CD4-positive, alpha-beta T cell treated with Interleukin-4 for 1 hour (primary cell): Measurements from ENCODE around the gene TRABD2B.

Experiments used
- DNase-seq, 2 donors: peaks; one replicate each; pipeline ENCODE4 v3.0.0-alpha.2; 2020 to 2022

Gene TRABD2B

DNA sequence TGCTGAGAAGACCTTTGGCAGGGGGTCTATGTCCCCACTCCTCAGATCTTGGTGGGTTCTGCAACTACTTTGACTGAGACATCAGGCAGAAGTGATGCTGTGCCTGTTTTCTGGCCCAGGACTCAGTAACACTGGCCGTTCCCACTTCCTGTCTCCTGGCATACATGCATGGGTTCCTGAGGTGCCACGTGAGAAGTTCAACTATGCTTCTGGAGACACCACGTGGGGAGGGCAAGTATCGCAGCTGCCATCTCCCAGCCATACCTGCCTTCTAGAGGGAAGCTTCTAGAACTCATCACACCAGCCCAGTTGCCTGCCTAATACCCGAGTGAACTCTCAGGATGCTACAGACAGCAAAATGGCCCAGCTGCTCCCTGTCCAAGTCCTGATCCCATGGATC lies 65.8 kb downstream of the TRABD2B start:
- DNase-seq = no peak

DNA sequence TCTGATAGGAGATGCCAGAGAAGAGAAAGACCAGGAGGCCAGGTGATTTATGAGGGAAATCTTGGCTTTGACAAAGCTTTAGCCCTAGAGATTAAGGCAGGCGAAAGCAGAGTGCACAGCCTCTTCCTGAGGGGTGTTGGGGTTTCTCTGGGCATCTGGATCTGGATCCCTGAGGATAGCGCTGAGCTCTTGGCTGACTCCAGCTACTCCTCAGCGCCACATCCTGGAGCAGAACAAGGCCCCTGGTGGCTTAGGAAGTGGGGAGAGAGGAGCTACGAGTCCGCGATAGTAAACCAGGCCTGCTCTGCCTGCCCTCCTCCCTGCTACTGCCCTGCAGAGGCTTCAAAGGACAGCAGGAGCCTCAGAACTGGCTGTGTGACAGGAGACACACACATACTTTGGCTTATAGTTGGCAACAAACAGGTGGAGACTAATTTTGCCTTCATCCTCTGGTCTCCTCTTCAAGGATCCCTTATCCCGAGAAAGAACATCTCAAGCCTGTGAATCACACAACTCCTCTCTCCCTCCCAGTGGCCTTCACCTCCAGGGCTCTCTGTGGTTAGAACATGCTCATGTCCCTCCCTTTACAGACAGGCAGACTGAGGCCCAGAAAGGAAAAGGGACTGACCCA lies 66.9 kb downstream of the TRABD2B start:
- no peak for DNase-seq

DNA sequence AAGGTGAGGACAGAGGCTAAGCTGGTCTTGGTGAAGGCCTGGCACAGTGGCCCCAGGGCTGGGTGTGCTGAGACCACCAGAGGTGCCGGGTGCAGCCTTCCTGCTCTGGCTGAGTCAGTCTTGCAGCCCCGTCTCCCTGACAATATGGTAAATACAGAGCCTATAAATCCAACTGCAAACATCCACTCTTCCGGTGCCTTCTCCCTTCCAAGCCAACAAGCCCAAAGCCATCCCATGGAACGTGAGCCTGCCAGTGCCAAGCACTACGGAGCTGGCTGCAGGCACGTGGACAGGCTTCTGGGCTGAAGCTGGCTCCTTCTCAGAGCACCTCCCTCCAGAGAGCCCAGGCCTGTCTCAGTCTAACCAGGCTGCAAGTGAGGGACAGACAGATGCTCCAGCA lies 70.0 kb downstream of the TRABD2B start:
- no peak for DNase-seq

DNA sequence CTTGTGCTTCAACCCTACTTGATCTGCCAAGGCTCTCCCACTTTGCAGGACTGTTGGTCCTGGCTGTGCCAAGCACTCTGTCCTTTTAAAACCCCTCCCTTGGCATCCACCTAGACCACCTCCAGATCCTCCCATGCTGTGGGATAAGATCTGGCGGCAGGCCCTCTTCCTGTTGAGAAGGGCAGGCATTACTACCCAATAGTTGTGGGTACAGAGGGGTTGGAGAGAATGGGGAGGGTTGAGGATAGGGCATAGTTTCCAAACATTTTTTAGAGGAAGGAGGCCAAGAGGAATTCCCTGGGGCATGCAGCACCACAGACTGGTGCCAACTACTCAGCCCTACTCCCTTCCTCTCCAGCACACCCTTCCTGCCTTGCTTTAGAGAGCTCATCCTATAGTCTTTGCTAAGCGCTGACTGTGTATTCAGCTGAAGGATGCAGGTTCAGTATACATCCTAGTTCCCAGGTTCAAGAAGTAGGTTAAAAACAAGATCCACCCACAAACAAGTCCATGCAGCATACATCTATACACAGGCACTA lies 70.7 kb downstream of the TRABD2B start:
- no peak for DNase-seq

DNA sequence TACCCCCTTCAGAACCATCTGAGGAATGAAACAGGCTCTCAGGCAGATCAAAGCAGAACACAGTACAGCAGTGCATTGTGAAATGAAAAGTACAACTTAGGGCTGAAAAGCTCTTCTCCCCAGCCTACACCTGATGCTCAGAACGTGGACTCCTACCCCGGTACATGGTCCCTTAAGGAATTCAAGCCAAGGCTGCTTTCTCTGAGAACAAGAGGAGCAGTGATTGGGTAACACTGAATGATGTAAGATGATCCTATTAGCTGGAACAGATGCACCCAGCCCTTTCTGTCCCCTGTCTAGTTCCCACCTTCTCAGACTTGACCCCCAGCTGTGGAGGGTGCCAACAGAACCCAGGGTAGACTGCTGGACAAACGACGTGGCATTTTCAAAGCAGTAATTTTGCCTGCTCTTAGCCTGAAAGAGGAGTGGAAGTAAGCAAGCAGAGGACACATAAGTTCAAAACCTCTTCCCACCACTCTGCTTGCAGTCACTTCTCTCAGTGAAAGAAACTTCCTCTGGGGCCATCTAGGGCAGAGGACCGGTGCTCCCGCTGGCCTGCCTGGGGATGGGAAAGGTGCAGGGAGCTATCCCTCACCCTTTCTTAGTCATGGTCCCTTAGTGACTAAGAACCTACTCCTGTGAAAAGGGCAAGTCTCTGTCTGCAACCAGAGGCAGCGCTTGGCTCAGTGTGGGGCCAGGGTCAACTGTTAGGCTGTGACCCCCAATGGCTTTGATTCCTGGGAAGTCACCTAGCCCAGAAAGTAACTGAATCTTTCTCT lies 72.7 kb downstream of the TRABD2B start:
- DNase-seq = no peak

DNA sequence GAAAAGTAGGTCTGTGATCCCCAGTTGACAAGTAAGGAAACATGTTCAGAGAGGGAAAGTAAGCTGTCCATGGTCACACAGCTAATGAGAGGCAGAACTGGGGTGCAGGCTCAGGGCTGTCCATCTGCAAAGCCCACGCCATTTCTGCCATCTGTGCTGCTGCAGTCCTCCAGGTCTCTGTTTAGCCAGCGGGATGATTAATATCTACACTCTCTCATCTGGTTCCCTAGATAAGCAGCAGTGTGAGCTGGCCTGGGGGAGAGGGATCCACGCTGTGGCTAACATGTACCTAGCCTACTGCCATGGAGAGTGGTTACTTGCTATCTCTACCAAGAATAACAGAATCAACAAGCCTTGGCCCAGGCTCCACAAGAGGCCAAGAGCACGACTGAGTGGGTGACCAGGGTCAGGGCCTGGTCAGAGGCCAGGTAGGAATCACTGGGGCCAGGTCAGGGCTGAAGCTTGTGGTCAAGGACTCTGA lies 75.2 kb downstream of the TRABD2B start:
- DNase-seq = no peak

DNA sequence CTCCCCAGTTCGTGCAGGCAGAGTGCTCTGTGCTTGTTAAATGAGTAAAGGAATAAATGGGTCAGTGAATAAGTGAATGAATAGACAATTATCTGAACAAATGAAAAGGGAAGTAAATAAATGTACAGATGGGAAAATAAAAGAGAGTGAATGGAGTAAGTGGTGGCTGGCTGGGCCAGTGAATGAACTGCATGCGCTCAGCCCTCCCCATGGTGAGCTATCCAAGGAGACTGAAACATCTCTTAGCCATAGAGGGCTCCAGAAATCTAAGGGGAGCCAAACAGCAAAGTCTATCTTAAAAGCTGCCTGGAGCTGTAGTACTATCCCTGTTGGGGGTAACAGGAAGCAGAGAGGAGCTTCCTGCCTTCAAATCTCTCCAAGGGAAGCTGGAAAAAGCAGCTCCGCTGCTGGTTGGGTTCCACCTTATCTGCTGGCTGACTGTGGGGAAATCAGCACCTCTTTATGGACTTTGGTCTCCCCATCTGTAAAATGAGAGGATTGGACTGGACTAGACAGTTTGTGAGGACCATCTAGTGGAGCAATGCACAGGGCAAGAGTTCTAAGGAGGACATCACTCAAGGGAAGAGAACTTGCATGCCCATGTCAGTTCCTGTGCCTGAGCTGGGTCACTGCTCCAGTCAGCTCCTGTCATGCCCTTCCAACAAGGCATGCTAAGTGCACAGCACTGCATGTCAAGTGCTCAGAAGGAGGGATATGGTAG lies 77.9 kb downstream of the TRABD2B start:
- DNase-seq = no peak

DNA sequence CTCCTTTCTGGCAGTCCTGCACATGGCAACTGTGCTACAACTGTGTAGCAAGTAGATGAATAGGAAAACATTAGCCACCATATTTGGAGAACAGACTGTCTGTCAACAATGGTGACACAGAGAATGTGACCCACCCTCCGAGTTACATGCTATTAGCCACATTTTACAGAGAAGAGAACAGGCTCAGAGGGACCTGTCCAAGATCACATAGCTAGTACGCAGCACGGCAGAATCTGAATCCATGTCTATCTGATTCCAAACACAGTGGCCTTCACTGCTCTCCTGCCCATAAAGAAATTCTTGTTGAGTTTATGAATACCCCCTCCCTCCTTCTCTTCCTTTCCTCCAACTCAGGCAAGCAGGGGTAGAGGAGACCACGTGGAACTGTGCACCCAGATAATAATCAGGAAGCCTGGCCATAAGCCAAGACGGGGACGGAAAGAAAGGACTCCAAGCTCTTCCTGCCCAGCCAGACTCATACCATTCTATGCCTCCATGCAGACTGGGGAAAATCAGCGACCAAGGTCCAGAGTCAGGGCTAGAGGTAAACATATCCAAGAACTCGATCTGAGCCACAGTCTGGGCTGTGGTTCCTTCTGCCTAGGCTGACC lies 78.8 kb downstream of the TRABD2B start:
- no peak for DNase-seq

DNA sequence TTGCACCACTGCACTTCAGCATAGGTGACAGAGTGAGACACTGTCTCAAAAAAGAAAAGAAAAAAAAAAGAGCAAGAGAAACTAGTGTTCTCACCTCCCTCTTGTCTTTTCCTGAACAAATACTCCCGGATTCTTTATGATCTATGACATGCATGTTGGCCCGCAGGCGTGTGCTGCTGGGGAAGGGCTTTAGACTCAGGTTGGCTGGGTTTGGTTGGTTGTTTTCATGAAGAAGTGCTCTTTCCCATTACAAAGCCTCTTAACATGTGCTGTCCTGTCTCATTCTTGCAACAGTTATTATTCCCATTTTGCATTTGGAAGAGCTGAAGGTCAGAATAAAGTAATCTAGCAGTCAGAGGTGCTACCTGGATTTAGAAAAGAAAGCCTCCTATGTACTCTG lies 79.5 kb downstream of the TRABD2B start:
- no peak for DNase-seq

DNA sequence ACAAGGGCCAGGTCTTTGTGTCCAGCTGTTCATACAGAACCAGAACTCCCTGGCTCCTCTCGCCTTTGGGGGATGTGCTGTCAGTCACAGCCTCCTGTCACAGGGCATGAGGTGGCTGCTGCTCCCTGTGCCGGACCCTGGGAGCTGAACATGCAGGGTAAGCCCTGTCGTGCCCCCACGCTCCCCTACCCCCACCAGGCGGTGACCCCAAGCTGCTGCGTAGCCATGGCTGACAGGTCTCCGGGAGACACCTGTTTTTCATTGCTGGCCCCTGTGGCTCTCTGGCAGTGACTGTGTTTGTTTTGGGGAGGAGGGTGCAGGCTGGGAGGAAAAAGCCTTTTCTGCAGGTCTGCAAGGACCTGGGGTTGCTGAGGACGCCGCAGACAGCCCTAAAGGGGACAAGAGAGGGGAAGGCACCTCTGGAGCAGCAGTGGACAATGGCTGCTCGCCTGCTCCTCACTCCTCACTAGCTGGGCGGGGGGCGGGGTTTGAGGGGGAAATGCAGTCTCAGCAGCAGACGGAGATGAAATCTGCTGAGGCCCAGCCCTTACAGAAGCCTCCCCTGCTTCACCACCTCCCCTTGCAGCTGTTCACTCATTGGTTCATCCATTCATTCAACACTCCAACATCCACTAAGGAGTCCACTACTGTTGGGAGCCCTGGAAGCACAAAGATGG lies 81.4 kb downstream of the TRABD2B start:
- no peak for DNase-seq

DNA sequence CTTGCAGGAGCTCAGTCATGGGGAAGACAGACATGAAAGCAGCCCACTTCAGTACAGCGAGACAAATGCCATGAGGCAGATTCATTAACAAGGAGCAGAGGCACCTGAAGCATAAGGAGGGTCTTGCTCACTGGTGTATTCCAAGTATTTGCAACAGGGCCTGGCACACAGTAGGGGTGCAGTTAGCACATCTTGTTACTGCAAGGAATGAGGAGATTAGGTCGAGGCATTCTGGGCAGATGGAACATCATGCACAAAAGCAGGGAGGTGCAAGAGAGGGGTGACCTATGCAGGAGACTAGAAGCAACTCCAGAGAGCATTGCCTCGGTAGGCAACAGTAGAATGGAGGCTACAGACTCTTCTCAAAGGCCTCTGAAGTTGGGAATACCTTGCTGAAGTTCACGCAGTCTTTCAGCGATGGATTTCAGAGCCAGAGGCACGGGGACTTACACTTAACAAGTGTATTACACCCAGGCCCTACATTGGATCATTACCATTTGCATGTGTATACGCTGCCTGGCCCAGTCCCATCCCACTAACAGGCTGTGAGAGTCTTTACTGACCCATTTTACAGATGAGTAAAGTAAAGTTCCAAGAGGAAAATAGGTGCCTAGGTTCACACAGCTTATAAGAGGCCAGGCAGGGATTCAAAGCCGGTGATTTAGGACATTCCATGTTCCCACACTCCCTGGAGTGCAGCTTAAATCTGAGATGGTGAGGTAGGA lies 82.1 kb downstream of the TRABD2B start:
- no peak for DNase-seq

DNA sequence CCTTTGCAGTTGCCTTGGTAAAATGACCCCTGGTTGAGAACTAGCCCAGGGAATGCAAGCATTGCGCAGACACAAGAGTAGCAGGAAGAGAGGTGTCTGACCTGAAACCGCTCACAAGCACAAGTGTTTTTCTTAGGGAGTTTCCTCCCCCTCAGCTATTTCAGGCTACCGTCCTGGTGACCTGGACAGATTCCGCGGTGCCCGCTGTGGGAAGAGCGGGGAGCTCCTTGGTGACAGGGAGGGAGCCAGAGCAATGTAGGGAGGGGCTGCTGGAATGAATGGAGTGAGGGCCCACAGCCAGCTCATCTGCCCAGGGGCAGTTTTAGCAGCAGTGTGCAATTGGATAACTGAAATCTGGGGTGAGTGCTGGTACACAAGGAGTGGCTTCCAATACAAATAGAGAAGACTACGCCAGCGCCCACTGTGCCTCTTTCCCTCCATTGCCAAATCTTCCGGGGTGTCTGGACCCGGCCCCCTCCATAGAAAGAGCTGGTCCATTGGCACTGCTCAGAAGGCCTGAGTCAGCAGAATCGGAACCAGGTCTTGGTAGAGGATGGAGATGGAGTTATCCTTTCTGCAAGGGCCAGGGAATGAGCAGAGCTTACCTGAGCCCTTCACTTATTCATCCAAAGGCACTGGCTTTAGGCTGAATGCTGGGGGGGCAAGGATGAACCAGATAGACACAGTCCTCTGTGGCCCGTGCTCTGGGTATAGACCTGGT lies 82.8 kb downstream of the TRABD2B start:
- no peak for DNase-seq

DNA sequence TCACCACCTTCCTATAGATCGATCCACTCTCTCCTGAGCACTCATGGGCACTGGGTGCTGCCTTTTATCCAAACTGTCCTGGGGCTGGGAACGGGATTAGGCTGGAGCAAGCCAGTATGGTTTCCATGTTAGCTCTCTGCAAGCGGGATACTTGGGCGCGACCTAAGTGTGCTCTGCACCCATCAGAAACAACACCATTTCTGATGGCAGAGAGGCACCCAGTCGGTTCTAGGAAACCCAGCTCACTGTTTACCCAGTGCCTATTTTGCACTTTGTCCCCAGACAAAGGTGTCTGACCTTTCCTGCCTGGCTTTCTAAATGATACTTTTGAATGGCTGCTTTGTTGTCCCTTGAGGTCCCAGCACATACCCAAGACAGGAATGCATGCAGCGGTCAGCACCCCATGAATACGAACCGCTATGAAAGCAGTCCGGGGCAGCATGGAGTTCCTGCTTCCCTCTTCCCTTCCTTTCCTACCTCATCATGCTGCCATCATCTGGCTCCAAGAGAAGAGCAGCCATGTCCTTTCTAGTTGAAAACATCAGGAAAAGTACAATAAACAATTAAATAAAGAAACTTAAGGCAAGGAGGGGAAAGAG lies 83.9 kb downstream of the TRABD2B start:
- no peak for DNase-seq

DNA sequence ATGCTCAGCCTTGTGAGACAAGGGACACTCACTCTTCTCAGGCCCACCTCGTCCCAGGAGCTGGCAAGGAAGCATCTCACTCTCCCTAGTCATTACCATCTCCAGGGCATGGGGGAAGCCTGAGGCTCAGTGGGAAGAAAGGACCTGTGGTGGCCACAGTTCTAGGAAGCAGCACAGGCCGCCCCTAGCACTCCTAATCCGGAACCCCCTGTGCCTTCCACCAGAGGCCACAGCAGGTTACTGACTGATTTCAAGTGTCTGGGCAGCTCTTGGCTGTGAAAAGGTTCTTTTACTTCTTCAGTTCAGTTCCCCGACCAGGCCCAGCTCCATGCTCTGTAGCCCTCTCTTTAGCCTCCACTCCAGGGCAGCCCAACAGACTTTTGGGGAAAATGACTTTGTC lies 84.4 kb downstream of the TRABD2B start:
- DNase-seq = no peak

DNA sequence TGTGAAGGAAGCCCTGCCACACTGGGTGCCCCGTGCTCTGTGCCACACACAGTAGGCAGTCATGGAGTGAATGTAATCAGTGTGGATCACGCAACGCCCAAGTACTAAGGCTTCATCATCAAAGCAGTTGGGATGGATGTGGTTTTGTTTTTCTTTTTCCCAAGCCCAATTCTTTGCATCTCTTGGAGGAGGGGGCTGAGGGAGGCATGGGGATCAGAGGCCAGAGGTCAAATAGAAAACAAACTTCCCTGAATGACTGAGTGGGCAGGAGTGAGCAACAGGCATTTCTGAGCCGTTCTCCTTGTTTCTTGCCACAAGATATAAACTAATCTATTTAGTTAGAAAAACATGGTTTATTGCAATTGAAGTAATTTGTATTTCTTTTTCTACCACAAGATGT lies 85.3 kb downstream of the TRABD2B start:
- no peak for DNase-seq

DNA sequence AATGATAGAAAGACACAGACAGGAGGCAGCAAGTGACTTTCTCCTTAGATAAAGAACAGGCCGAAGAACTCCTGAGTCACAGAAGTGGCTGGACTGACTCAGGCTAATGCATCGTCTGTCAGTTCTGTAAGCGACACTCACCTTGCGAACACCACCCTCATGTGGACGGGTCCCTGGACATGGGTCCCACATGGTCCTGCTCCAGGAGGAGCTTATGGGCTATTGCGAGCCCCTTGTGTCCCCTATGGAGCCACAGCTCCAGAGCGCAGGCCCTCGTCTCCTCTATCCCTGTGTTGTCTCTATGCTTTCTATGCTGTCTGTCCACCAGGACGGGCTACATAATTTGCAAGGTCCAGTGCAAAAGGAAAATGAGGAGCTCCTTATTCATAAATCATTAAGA lies 85.8 kb downstream of the TRABD2B start:
- DNase-seq = no peak

DNA sequence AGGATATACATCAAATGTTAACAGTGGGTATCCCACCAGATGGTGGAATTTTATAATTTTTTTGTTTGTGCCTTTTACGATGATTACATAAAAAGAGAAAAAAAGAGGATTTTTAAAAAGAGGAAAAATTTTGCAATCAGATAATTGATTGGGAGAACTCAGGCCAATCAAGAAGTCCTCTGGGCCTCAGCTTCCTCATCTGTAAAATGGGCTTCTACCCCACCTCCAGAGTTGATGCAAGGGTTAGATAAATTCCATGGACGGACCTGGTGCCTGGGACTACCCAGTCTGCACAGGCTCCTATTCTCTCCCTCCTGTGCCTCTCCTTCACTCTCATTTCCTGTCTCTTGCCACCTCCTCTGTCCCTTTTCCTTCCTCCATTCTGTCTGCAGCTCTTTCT lies 88.9 kb downstream of the TRABD2B start:
- DNase-seq = no peak

DNA sequence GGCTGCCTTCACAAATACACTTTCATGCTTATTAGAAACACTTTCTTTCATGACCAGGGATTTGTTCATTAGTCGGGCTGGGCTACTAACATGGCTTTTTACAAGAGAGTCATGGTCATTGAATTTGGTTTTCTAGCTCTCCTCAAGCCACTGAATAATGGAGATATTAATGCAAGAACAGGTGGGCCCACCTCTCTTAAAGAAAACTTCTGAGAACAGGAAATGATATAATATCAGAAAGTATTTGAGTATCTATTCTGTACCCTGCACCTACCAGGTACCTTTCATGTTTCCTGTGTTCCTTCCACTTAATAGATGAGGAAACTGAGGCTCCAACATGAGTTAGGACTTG lies 90.0 kb downstream of the TRABD2B start:
- DNase-seq = no peak

DNA sequence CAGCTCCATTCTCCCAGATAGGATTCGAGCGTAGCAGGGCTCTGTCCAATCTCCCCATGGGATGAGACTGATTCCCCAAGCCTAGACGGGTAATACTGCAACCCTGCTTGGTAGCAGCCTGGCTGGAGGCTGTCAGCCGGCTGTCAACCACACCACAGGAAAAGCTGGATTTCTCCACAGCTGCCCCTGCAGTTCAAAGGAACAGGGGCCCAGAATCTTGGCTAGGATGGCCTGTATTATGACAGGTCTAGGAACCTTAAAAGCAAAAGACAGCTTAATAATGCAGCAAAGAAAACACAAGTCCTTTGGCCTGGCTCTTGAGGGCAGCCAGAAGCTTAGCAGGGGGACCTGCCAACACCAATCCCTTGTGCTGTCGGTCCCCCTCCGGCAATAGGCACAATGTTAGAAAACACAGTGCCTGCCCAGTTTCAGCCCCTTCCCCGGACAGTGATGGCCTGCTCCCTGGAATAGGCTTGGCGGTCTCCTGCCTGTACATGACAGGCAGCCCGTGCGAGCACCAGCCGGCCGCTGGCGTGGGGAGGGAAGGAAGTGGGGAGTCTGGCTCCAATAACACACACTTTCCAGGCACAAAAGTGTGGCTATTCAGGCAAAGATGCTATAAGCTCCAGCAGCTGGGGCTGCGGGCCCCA lies 90.5 kb downstream of the TRABD2B start:
- no peak for DNase-seq

DNA sequence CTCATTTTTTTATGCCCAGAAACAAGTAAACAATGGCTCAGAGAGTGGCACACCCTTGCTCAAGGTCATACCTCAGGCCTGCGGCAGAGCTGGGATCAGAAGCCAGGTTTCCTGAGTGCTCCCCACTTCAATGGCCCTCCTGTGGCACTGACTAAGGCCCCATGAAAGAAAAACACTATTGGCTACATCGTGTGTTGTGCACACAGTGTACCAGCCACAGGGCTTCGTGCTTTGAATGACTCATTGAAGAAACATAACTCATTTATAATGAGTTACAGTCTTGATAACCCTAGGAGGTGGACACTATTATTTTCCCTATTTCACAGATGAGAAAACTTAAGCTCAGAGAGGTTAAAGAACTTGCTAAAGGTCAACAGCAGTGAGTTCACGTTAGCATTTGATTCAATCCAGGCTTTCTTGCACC lies 91.2 kb downstream of the TRABD2B start:
- DNase-seq = no peak
